ENCODE data around the gene MTAP.

MTAP gene

GRCh38 chr9:21796768-21797167, 5.7 kb upstream of the MTAP start:
- H3K4me3 ChIP-seq (replicated peaks; ENCODE audit: low read depth, low read length) = no peak overlapping the region
- no peaks in the 10 kb centered on the region; the same call in 1 of the 2 replicates for H3K27me3 ChIP-seq (replicated peaks; ENCODE audit: control insufficient read depth, insufficient read depth, low read length)
- no peaks in the 10 kb centered on the region for H3K36me3 ChIP-seq (ENCODE audit: control insufficient read depth, insufficient read depth, low read length)
- TF ChIP-seq CTCF (IDR thresholded peaks at IDR 0.05; ENCODE audit: insufficient read depth, low read length, poor library complexity, severe bottlenecking) = no peak
- no peak for DNase-seq (ENCODE audit: extremely low read depth, insufficient read length)

GRCh38 chr9:21800931-21801682, 1.3 kb upstream of the MTAP start:
- no peaks in the 10 kb centered on the region for H3K36me3 ChIP-seq (ENCODE audit: control insufficient read depth, insufficient read depth, low read length)
- no peak for DNase-seq (ENCODE audit: extremely low read depth, insufficient read length)
- no peak for TF ChIP-seq CTCF (IDR thresholded peaks at IDR 0.05; ENCODE audit: insufficient read depth, low read length, poor library complexity, severe bottlenecking)
- no peak overlapping the region for H3K4me3 ChIP-seq (replicated peaks; ENCODE audit: low read depth, low read length)
- H3K27me3 ChIP-seq (replicated peaks; ENCODE audit: control insufficient read depth, insufficient read depth, low read length) = no peaks in the 10 kb centered on the region

- H3K36me3 ChIP-seq (ENCODE audit: control insufficient read depth, insufficient read depth, low read length) = no peaks in the 10 kb centered on the region
- H3K4me3 ChIP-seq (replicated peaks; ENCODE audit: low read depth, low read length) = peak overlapping the region; percentile 79
- no peaks in the 10 kb centered on the region for H3K27me3 ChIP-seq (replicated peaks; ENCODE audit: control insufficient read depth, insufficient read depth, low read length)
- TF ChIP-seq CTCF (IDR thresholded peaks at IDR 0.05; ENCODE audit: insufficient read depth, low read length, poor library complexity, severe bottlenecking) = no peak
- peak; percentile 49 for DNase-seq (ENCODE audit: extremely low read depth, insufficient read length)
Observed at GRCh38 chr9:21801683-21802417, 586 bp upstream of the MTAP start.

GRCh38 chr9:21803649-21804048, 1.2 kb downstream of the MTAP start:
- no peak for DNase-seq (ENCODE audit: extremely low read depth, insufficient read length)
- H3K27me3 ChIP-seq (replicated peaks; ENCODE audit: control insufficient read depth, insufficient read depth, low read length) = no peaks in the 10 kb centered on the region
- H3K4me3 ChIP-seq (replicated peaks; ENCODE audit: low read depth, low read length) = peak overlapping the region; percentile 79
- TF ChIP-seq CTCF (IDR thresholded peaks at IDR 0.05; ENCODE audit: insufficient read depth, low read length, poor library complexity, severe bottlenecking) = no peak
- H3K36me3 ChIP-seq (ENCODE audit: control insufficient read depth, insufficient read depth, low read length) = no peaks in the 10 kb centered on the region; the same call in 1 of the 2 replicates

GRCh38 chr9:21804331-21804730, 1.9 kb downstream of the MTAP start:
- H3K27me3 ChIP-seq (replicated peaks; ENCODE audit: control insufficient read depth, insufficient read depth, low read length) = no peaks in the 10 kb centered on the region
- H3K36me3 ChIP-seq (ENCODE audit: control insufficient read depth, insufficient read depth, low read length) = no peaks in the 10 kb centered on the region; the same call in 1 of the 2 replicates
- TF ChIP-seq CTCF (IDR thresholded peaks at IDR 0.05; ENCODE audit: insufficient read depth, low read length, poor library complexity, severe bottlenecking) = no peak
- no peak overlapping the region for H3K4me3 ChIP-seq (replicated peaks; ENCODE audit: low read depth, low read length)
- DNase-seq (ENCODE audit: extremely low read depth, insufficient read length) = no peak

Measured in GM06990 (cell line).